Parathyroid adenoma (tissue), 2 donors: ENCODE results near the gene MTCL3.

Experiments used
- H2AFZ ChIP-seq: fragments of 300-600 bp; sonication (generic); one replicate; pipeline ENCODE4 v1.7.0; 2017; ENCODE audit warnings: antibody characterized with exemption, mild to moderate bottlenecking
- H3K27ac ChIP-seq: fragments of 300-600 bp; sonication (generic); one replicate; pipeline ENCODE4 v1.7.0; 2017
- H3K27me3 ChIP-seq: fragments of 300-600 bp; sonication (generic); one replicate; pipeline ENCODE4 v1.7.0; 2017; ENCODE audit warnings: low read length; ENCODE audit not compliant: control insufficient read depth, insufficient read depth
- H3K36me3 ChIP-seq: fragments of 300-600 bp; sonication (generic); one replicate; pipeline ENCODE4 v1.7.0; 2017; ENCODE audit warnings: low read length; ENCODE audit not compliant: control insufficient read depth, insufficient read depth
- H3K4me1 ChIP-seq: fragments of 300-600 bp; sonication (generic); one replicate; pipeline ENCODE4 v1.7.0; 2017; ENCODE audit warnings: control low read depth
- H3K4me2 ChIP-seq: fragments of 300-600 bp; sonication (generic); one replicate; pipeline ENCODE4 v1.7.0; 2017; ENCODE audit warnings: low read length
- H3K4me3 ChIP-seq: fragments of 300-600 bp; sonication (generic); one replicate; pipeline ENCODE4 v1.7.0; 2017; ENCODE audit warnings: low read depth, low read length
- H3K79me2 ChIP-seq: fragments of 300-600 bp; sonication (generic); one replicate; pipeline ENCODE4 v1.7.0; 2017; ENCODE audit warnings: control low read depth
- H3K9ac ChIP-seq: fragments of 300-600 bp; sonication (generic); one replicate; pipeline ENCODE4 v1.7.0; 2017; ENCODE audit warnings: mild to moderate bottlenecking
- H3K9me3 ChIP-seq: fragments of 300-600 bp; sonication (generic); one replicate; pipeline ENCODE4 v1.7.0; 2017; ENCODE audit warnings: low read length; ENCODE audit not compliant: control insufficient read depth
- CTCF ChIP-seq: fragments of 300-600 bp; sonication (generic); IDR thresholded peaks from one replicate; pipeline ENCODE4 v1.7.0; 2017; ENCODE audit warnings: antibody characterized with exemption, mild to moderate bottlenecking
- donor health status: primary hyperparathyroidism.

Gene MTCL3

DNA sequence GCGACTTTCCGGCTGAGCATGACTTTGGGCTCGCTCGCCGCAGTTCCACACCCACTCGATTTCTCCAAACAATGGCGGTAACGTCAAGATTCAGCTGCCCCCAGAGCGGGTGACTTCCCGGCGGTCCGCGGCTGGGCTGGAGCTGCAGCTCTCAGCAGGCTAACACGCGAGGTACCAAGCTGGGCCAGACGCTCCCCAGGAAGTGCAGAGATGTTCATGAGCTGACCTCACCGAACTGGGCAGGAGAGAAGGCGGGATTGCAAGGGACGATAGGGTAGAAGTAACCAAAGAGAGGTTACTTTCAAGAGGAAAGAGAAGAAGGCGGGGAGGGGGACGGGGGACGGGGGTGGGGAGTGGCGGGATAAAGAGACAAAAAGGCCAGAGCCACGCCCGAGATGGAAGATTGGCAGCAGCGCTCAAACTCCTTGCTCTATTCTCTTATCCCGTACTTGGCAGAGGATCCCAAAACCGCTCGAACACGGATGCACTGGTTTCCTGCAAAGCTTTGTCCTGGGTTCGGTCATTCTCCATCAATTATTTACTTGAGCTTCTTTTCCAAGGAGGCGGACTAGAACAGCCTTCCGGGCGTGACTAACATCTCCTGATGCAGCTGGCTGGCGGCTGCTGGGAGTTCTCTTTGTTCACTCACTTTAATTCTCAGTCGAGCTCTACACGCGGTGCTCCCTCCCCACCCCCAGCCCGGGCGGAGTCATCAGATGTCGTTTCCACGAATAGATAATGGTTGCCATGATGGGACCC is at the start of gene MTCL3:
MTCL3 (minus strand) TSS at position 626 of the 759 bp plus-strand sequence.
- TF ChIP-seq CTCF: no peak
- H3K79me2 ChIP-seq: no peaks in the 10 kb centered on the region
- no peaks in the 10 kb centered on the region for H3K36me3 ChIP-seq
- no peak within 1 kb of the TSS for H3K9ac ChIP-seq
- no peak within 1 kb of the TSS for H3K4me2 ChIP-seq
- no peaks in the 10 kb centered on the region for H3K4me1 ChIP-seq
- H2AFZ ChIP-seq: no peak within 1 kb of the TSS
- peaks cover 10% of the 10 kb centered on the region for H3K27me3 ChIP-seq
- H3K4me3 ChIP-seq: no peak within 1 kb of the TSS
- no peaks in the 10 kb centered on the region for H3K9me3 ChIP-seq
- H3K27ac ChIP-seq: no peak within 1 kb of the TSS

- Histone ChIP-seq H2AFZ (no peak overlapping the region), H3K79me2 (no peaks in the 10 kb centered on the region), H3K27me3 (no peaks in the 10 kb centered on the region), H3K9ac (no peak overlapping the region), H3K4me1 (no peaks in the 10 kb centered on the region), H3K4me2 (no peak overlapping the region), H3K9me3 (no peaks in the 10 kb centered on the region), H3K36me3 (no peaks in the 10 kb centered on the region), H3K27ac (no peak overlapping the region), H3K4me3 (no peak overlapping the region)
- no peak for TF ChIP-seq CTCF
Observed at GRCh38 chr6:127567476-127567875, 48.3 kb upstream of the MTCL3 start.

DNA sequence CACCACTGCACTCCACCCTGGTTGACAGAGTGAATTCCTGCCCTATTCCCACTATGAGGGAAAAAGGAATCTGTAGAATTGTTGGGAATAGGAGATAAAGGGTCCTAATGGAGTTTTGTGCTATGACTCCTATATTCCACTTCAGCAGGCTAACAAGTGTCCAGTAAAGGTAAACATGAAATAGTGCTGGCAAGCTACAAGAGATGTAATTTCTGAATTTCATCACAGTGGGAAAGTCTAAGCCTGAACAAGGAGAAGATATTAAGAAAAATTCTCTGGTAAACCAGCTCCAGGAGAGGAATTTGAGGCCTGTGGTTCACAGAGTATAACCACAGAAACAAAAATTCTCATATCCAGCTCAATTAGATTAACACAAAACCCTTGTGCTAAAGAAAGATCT is 47.5 kb upstream of the MTCL3 start:
- H3K79me2 ChIP-seq: no peaks in the 10 kb centered on the region
- H3K4me3 ChIP-seq: no peak overlapping the region
- H3K4me1 ChIP-seq: no peaks in the 10 kb centered on the region
- H3K9me3 ChIP-seq: no peaks in the 10 kb centered on the region
- no peaks in the 10 kb centered on the region for H3K36me3 ChIP-seq
- H3K4me2 ChIP-seq: no peak overlapping the region
- no peak overlapping the region for H2AFZ ChIP-seq
- no peak overlapping the region for H3K27ac ChIP-seq
- no peak for TF ChIP-seq CTCF
- no peaks in the 10 kb centered on the region for H3K27me3 ChIP-seq
- no peak overlapping the region for H3K9ac ChIP-seq

GRCh38 chr6:127566119-127566518 is 47.0 kb upstream of the MTCL3 start:
- Histone ChIP-seq H3K9ac (no peak overlapping the region), H3K4me2 (no peak overlapping the region), H3K79me2 (no peaks in the 10 kb centered on the region), H3K27me3 (no peaks in the 10 kb centered on the region), H3K9me3 (no peaks in the 10 kb centered on the region), H2AFZ (no peak overlapping the region), H3K4me1 (no peaks in the 10 kb centered on the region), H3K36me3 (no peaks in the 10 kb centered on the region), H3K27ac (no peak overlapping the region), H3K4me3 (no peak overlapping the region)
- no peak for TF ChIP-seq CTCF

- H3K79me2 ChIP-seq: no peaks in the 10 kb centered on the region
- H3K4me3 ChIP-seq: no peak overlapping the region
- no peak overlapping the region for H3K9ac ChIP-seq
- no peaks in the 10 kb centered on the region for H3K9me3 ChIP-seq
- H3K27me3 ChIP-seq: no peaks in the 10 kb centered on the region
- no peaks in the 10 kb centered on the region for H3K36me3 ChIP-seq
- no peak for TF ChIP-seq CTCF
- H3K4me1 ChIP-seq: no peaks in the 10 kb centered on the region
- no peak overlapping the region for H2AFZ ChIP-seq
- H3K4me2 ChIP-seq: no peak overlapping the region
- no peak overlapping the region for H3K27ac ChIP-seq
Observed at GRCh38 chr6:127564761-127565160, 45.6 kb upstream of the MTCL3 start.
